HG02610 (cell line): ENCODE results near the gene ROBO1.
A peak's percentile ranks its signal among the peaks of the same experiment; 100 is the strongest.

Experiments used
- ATAC-seq: cut with Tn5 transposase; IDR thresholded peaks from one replicate; pipeline ENCODE4 v1.9.1; 2021; ENCODE audit warnings: mild to moderate bottlenecking, moderate library complexity; ENCODE audit not compliant: unreplicated experiment

Gene ROBO1

GRCh38 chr3:79019924-79020173 lies 747.9 kb downstream of the ROBO1 start:
- no peak for ATAC-seq

- ATAC-seq: peak; percentile 82
Measured at GRCh38 chr3:79019137-79019923, 748.5 kb downstream of the ROBO1 start.

GRCh38 chr3:79018671-79019136 lies 749.1 kb downstream of the ROBO1 start:
- peak; percentile 36 for ATAC-seq

- no peak for ATAC-seq
Measured at GRCh38 chr3:79018265-79018664, 749.5 kb downstream of the ROBO1 start.

- no peak for ATAC-seq
Measured at GRCh38 chr3:79016587-79017376, 751.0 kb downstream of the ROBO1 start.

- ATAC-seq: no peak
Measured at GRCh38 chr3:79015854-79016253, 751.9 kb downstream of the ROBO1 start.

GRCh38 chr3:79012946-79013362 lies 754.8 kb downstream of the ROBO1 start:
- ATAC-seq: peak; percentile 38

GRCh38 chr3:79012530-79012913 lies 755.3 kb downstream of the ROBO1 start:
- peak; percentile 14 for ATAC-seq

GRCh38 chr3:79011821-79012529 lies 755.8 kb downstream of the ROBO1 start:
- ATAC-seq: no peak

- no peak for ATAC-seq
Measured at GRCh38 chr3:79009861-79010260, 757.9 kb downstream of the ROBO1 start.

GRCh38 chr3:79006077-79006476 lies 761.7 kb downstream of the ROBO1 start:
- no peak for ATAC-seq

GRCh38 chr3:79005084-79005483 lies 762.7 kb downstream of the ROBO1 start:
- ATAC-seq: no peak

GRCh38 chr3:79003994-79004393 lies 763.8 kb downstream of the ROBO1 start:
- ATAC-seq: no peak

GRCh38 chr3:79002465-79003372 lies 765.1 kb downstream of the ROBO1 start:
- no peak for ATAC-seq

GRCh38 chr3:79001255-79001654 lies 766.5 kb downstream of the ROBO1 start:
- no peak for ATAC-seq

- ATAC-seq: no peak
Measured at GRCh38 chr3:78999139-78999538, 768.7 kb downstream of the ROBO1 start.

- ATAC-seq: no peak
Measured at GRCh38 chr3:78995087-78995486, 772.7 kb downstream of the ROBO1 start.

GRCh38 chr3:78994174-78995027 lies 773.4 kb downstream of the ROBO1 start:
- no peak for ATAC-seq

- peak; percentile 77 for ATAC-seq
Measured at GRCh38 chr3:78993375-78993774, 774.4 kb downstream of the ROBO1 start.

- no peak for ATAC-seq
Measured at GRCh38 chr3:78992830-78993229, 775.0 kb downstream of the ROBO1 start.
